Activated T-helper 2 cell treated with anti-CD3 and anti-CD28 coated beads, Interferon-gamma antibody, Interleukin-2, Interleukin-4, amounts not matched to agents 10 μg/mL and 5 μg/mL and 100 μg/mL, durations not matched to agents 14 hours and 24 hours and 36 hours (primary cell): ENCODE data around the gene NPAS3. TPM values are rescaled to one million over a fixed set of nuclear protein-coding genes. Genes with fewer than 3 reads are reported as not detected.

Experiments used
- DNase-seq: peaks from one replicate; pipeline ENCODE4 v3.0.0; 2021; ENCODE audit warnings: low spot score
- H3K27ac Mint-ChIP-seq: one replicate; pipeline ENCODE4 v1.8.0; 2021; ENCODE audit warnings: mixed read lengths
- H3K27me3 Mint-ChIP-seq: one replicate; pipeline ENCODE4 v1.8.0; 2021; ENCODE audit warnings: low read depth, mixed read lengths
- H3K36me3 Mint-ChIP-seq: one replicate; pipeline ENCODE4 v1.8.0; 2021; ENCODE audit warnings: low read depth, mixed read lengths
- H3K4me1 Mint-ChIP-seq: one replicate; pipeline ENCODE4 v1.8.0; 2021; ENCODE audit warnings: low read depth, mixed read lengths
- H3K4me3 Mint-ChIP-seq: one replicate; pipeline ENCODE4 v1.8.0; 2021; ENCODE audit warnings: low read depth, mild to moderate bottlenecking, moderate library complexity, mixed read lengths
- H3K9me3 Mint-ChIP-seq: one replicate; pipeline ENCODE4 v1.8.0; 2021; ENCODE audit warnings: mixed read lengths
- intact Hi-C: fragments of 100-400 bp; cut with micrococcal nuclease; formaldehyde crosslinking; loops from one replicate; pipeline ENCODE4 v1.15.1; 2023
- total RNA-seq: library from RNA; stranded (reverse); gene quantifications from 2 replicates; pipeline ENCODE4 v1.2.3, GENCODE V29; 2022

Gene NPAS3
- total RNA-seq, 1 donor from 2014 or later: not detected

DNA sequence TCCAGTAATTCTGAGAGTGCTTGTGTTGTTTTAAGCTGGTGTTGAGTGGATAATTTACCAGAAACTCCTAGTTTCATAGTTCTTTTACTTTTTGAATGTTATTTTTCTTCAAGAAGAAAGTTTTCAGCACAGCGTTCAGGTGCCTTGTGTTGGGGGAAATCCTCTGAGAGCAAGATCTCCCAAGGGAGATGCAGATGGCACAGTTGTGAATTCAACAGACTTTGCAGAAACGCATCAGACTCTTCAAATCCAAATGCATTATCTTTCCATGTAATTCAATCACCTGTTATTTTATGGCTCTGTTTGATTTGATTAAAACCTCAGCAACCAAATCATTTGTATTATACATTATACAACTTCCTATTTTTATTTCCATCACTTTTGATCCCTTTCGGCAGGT, 572.3 kb downstream of the NPAS3 start:
- H3K27ac Mint-ChIP-seq: no peak overlapping the region
- H3K4me1 Mint-ChIP-seq: no peaks in the 10 kb centered on the region
- H3K4me3 Mint-ChIP-seq: no peak overlapping the region
- no peaks in the 10 kb centered on the region for H3K9me3 Mint-ChIP-seq
- DNase-seq: no peak
- no peaks in the 10 kb centered on the region for H3K27me3 Mint-ChIP-seq
- intact Hi-C loops: no loop called here
- H3K36me3 Mint-ChIP-seq: no peaks in the 10 kb centered on the region

DNA sequence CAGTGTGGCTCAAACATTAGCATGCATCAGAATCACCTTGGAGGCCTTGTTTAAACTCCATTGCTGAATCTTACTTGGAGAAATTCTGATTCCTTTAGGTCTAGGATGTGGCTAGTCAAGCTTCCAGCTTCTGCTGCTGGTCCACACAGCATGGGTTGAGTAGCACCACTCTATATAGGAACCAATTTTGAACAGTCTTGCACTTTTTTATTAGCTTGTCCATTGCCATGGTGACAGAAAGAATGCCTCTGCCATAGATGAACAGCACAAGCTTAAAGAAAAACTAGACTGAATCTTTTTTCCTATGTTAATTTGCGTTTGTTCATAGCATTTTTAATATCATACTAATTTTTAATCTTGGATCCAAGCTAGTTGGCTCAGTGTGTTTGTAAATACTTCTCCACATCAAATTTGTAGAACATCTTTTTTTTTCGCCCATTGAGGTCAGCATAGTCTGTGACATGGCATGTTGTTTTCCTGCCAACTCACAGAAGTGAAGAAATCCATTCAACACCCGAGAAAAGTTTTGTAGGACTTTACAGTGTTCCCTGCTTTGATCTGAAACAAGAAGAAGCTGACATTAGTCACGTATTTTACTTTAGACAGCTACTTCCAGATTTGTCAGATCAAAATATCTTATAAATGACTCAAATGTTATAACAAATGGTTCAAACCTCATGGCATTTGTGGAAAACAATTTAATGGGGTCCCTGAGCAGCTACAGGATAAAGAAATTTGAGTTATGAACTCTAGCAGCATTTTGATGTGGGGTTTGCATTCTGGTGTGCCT, 573.4 kb downstream of the NPAS3 start:
- Mint-ChIP-seq H3K4me1 (no peaks in the 10 kb centered on the region), H3K27ac (no peak overlapping the region), H3K4me3 (no peak overlapping the region), H3K27me3 (no peaks in the 10 kb centered on the region), H3K36me3 (no peaks in the 10 kb centered on the region), H3K9me3 (no peaks in the 10 kb centered on the region)
- DNase-seq: no peak
- intact Hi-C loops: no loop called here

DNA sequence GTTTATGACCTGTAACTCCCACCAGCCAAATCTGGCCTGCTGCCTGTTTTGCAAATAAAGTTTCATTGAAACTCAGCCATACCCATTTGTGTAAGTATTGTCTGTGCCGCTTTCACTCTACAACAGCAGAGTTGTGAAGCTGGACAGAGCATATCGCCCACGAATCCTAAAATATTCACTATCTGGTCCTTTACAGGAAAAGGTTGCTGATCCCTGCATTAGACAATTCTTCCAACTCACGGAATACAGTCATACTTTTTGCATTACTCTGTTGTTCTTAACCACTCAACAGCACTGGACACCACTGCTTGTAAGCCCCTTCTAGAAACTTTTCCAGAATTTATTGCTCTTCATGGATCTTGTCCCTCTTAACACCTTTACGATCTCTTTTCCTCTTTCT, 576.8 kb downstream of the NPAS3 start:
- intact Hi-C loops: no loop called here

DNA sequence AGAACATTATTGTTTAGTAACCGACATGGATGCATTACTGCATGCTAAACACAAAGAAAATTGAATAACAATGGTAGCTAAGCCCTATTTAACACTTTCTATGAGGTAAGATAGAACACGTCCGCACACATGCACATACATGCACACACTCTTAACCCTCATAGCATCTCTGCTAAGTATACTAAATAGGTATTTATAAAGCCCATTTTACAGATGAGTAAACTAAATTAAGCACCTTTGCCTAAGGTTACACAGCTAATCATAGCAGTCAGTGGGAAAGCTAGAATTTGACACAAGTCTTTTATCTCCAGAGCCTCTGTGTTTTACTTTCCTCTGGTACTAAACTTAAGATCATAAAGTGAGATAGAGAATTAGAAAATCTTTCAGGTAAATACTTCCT, 577.2 kb downstream of the NPAS3 start:
- intact Hi-C loops: no loop called here
- Mint-ChIP-seq H3K27me3 (no peaks in the 10 kb centered on the region), H3K4me1 (no peaks in the 10 kb centered on the region), H3K9me3 (no peaks in the 10 kb centered on the region), H3K4me3 (no peak overlapping the region), H3K27ac (no peak overlapping the region), H3K36me3 (no peaks in the 10 kb centered on the region)
- no peak for DNase-seq

More for the DNA sequence above, 576.8 kb downstream of the NPAS3 start:
- no peaks in the 10 kb centered on the region for H3K27me3 Mint-ChIP-seq
- H3K4me1 Mint-ChIP-seq: no peaks in the 10 kb centered on the region
- H3K4me3 Mint-ChIP-seq: no peak overlapping the region
- H3K36me3 Mint-ChIP-seq: no peaks in the 10 kb centered on the region
- DNase-seq: no peak
- no peak overlapping the region for H3K27ac Mint-ChIP-seq
- H3K9me3 Mint-ChIP-seq: no peaks in the 10 kb centered on the region

DNA sequence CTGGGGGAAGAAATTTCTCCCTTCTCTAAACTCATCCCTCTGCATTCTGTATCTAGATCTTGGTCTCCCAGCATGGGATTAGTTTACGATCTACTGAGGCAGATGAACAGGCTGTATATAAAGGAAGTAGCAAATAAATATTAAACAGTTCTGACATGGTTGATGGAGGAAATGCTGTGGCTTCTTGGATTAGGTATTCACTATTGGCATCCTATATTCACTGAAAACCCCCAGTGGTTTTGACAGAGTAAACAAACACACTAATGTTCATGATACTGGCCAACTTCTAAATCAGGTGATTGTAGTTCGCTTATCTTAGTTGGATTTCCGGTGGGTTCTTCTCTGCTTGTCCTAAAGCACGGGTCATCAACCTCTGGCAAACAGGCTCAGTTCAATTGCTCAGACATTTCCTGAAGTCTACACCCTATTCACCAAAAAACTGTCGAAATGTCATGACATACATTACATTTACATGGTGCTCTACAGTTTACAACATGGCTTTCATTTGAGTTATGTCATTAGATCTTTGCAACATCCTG, 578.3 kb downstream of the NPAS3 start:
- H3K27me3 Mint-ChIP-seq: no peaks in the 10 kb centered on the region
- no peak for DNase-seq
- no peaks in the 10 kb centered on the region for H3K36me3 Mint-ChIP-seq
- intact Hi-C loops: no loop called here
- H3K4me3 Mint-ChIP-seq: no peak overlapping the region
- H3K27ac Mint-ChIP-seq: no peak overlapping the region
- H3K9me3 Mint-ChIP-seq: no peaks in the 10 kb centered on the region
- H3K4me1 Mint-ChIP-seq: no peaks in the 10 kb centered on the region

DNA sequence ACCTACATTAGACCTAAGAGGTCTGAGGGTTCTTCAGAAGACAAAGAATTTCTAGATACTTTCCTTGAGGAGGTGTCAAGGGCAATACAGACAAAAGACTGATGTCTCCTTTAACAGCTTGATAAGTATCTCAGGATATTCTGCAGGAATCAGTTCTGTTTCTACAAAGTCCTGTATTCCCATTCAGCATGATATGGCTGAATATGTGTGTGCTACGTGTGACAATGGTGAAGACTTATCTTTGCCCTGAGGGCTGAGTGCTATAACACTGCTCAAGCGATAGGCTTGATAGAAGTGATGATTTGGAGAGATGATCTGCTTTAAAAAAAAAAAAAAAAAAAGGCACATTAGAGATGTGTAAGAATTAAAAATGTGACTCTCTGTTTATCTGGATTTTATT, 582.5 kb downstream of the NPAS3 start:
- no peak overlapping the region for H3K4me3 Mint-ChIP-seq
- H3K27ac Mint-ChIP-seq: no peak overlapping the region
- intact Hi-C loops: no loop called here

DNA sequence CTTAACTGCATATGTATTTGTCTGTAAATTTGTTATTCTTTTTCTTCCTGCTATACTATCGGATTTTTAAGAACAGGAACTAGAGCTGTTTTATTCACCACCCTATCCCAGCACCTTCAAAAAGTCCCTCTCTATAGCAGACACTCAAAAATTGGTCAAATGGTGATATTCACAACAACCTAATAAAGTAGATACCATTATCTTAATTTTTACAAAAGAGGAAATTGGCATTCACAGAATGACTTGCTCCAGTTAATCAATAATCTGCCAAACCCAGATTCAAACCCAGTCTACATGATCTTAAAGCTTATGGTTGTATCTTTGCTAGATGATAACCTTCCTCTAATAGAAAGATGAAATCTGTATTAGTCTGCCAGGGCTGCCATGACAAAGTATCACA, 585.6 kb downstream of the NPAS3 start:
- H3K36me3 Mint-ChIP-seq: no peaks in the 10 kb centered on the region
- H3K9me3 Mint-ChIP-seq: no peaks in the 10 kb centered on the region
- no peaks in the 10 kb centered on the region for H3K27me3 Mint-ChIP-seq
- no peak overlapping the region for H3K4me3 Mint-ChIP-seq
- H3K27ac Mint-ChIP-seq: no peak overlapping the region
- no peak for DNase-seq
- H3K4me1 Mint-ChIP-seq: no peaks in the 10 kb centered on the region
- intact Hi-C loops: no loop called here

More for the DNA sequence above, 582.5 kb downstream of the NPAS3 start:
- no peak for DNase-seq
- no peaks in the 10 kb centered on the region for H3K4me1 Mint-ChIP-seq
- H3K9me3 Mint-ChIP-seq: no peaks in the 10 kb centered on the region
- H3K27me3 Mint-ChIP-seq: no peaks in the 10 kb centered on the region
- no peaks in the 10 kb centered on the region for H3K36me3 Mint-ChIP-seq

DNA sequence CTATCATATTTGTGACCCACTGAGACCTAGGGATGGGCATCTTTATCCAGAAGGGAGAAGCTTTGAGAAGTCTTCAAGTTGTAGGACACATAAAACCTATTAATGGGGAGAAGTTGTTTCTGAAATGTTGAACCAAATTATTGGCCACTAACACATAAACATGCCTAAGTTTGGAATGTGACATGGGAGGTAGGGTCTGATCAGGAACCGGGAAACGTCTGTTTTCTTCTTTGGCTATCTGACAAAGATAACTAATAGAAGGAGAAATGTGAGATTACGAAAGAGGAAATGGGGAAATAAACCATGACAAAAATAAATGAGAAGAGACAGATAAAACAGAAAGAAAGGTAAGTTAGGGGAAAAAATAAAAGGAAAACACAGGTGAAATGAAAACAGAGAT, 586.9 kb downstream of the NPAS3 start:
- H3K4me1 Mint-ChIP-seq: no peaks in the 10 kb centered on the region
- H3K9me3 Mint-ChIP-seq: no peaks in the 10 kb centered on the region
- no peaks in the 10 kb centered on the region for H3K27me3 Mint-ChIP-seq
- H3K27ac Mint-ChIP-seq: no peak overlapping the region
- no peak for DNase-seq
- no peaks in the 10 kb centered on the region for H3K36me3 Mint-ChIP-seq
- intact Hi-C loops: no loop called here
- H3K4me3 Mint-ChIP-seq: no peak overlapping the region

DNA sequence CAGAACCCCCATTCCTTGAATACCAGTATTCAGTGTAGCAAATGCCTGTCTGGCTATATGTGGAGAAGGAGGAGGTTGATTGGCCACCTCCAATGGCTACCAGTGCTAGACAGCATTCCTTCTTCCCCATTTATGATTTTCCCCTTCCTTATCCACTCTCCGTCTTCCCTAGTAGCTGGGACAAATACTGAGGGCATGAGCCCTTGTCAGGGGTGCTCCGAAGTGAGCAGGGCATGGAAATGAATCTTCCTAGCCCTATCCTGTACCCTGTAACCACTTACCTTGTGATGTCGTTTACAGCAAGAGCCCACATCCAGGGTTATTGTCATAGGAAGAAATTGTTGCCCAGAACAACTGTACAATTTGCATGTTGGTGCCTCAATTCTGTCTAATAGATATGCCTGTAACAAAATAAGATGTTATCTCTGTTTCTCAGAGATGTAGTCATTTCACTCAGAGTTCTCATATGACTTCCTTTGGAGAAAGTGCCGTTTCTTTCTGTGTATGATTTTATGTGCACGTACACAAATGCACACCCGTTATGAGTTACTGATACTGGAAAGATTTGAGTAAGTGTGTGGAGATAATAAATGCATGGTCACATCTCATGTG, 588.5 kb downstream of the NPAS3 start:
- no peaks in the 10 kb centered on the region for H3K36me3 Mint-ChIP-seq
- DNase-seq: no peak
- intact Hi-C loops: no loop called here
- H3K27me3 Mint-ChIP-seq: no peaks in the 10 kb centered on the region
- no peaks in the 10 kb centered on the region for H3K4me1 Mint-ChIP-seq
- no peak overlapping the region for H3K4me3 Mint-ChIP-seq
- no peaks in the 10 kb centered on the region for H3K9me3 Mint-ChIP-seq
- H3K27ac Mint-ChIP-seq: no peak overlapping the region

DNA sequence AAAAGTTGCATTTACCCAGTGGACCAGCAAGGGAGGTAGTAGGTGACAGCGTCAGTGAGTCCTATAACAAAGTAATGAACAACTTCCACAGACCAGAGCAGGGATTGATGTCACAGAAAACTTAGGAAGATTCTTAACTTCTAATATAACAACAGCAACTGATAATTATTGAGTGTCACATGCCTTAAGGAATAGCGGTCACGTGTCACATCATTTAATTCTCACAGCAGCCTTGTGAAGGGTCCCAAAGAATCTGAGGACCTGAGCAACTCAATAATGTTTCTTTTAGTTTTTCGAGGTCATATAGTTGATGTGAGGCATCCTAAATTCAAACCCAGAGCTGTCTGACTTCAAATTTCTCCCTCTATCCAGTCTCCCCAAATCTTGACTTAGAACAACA, 590.0 kb downstream of the NPAS3 start:
- H3K4me3 Mint-ChIP-seq: no peak overlapping the region
- no peaks in the 10 kb centered on the region for H3K9me3 Mint-ChIP-seq
- intact Hi-C loops: no loop called here
- no peaks in the 10 kb centered on the region for H3K27me3 Mint-ChIP-seq
- no peaks in the 10 kb centered on the region for H3K36me3 Mint-ChIP-seq
- no peaks in the 10 kb centered on the region for H3K4me1 Mint-ChIP-seq
- H3K27ac Mint-ChIP-seq: no peak overlapping the region
- DNase-seq: no peak

DNA sequence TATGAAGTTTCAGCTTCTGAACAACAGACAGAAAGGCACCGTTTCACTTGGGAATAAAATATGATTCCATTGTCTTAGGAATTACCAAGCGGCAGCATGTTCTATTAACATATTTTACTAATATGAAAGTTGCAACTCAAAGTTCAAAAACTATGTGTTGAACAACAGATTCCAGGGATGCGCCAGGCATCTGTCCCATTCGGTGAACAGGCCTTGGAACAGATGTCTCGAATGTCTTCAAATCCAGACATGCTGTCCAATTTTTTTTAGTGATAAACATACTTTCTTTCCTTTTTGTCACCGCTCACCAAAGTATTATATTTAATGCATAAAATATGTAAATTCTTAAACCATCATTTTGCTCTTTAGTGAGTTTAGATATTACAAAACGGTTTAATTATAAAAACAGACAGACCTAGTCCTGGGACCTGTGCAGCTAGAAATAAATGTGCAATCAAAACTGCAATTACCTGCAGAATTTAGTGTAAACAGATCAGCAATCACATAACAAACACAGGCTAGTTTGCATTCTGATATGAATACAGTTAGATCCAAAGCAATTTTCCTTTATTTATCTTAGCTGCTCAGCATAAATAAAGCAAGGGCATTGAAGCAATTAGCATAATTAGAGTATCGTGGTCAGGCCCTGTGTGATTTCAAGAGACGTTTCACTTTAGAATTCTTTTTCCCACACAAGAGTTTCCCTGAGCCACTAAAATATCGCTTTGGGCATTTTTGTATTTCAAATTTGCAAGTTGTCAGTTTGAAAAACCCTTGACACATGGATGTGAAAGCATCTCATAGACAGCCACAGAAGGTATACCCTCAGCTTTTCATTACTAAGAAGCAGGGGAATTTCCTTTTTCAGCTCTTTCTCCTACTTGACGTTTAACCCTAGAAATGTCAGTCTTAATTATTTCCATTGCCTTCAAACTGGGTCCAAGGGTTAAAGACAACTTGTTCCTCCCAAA, 591.4 kb downstream of the NPAS3 start:
- Mint-ChIP-seq H3K27ac (no peak overlapping the region), H3K4me1 (no peaks in the 10 kb centered on the region), H3K36me3 (no peaks in the 10 kb centered on the region), H3K27me3 (no peaks in the 10 kb centered on the region), H3K9me3 (no peaks in the 10 kb centered on the region), H3K4me3 (no peak overlapping the region)
- intact Hi-C loops: no loop called here
- no peak for DNase-seq

DNA sequence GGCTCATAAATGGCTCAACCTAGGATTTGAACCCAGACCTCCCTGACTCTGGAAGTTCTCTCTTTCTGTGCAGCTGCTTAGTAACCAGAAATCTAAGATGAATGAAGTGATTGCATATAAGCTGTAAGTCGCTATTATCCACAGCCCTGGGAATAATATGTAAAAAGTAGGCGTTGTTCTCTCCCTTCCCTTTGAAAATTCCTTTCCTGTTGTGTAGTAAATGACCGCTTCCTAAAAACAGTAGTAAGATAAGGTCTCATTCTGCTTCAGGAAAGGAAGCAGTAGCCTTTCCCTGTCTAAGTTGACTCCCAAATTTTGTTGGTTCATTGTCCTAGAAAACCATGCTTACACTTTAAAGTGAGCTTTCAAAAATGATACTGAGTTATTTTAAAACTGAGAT, 593.9 kb downstream of the NPAS3 start:
- DNase-seq: no peak
- Mint-ChIP-seq H3K9me3 (no peaks in the 10 kb centered on the region), H3K4me3 (no peak overlapping the region), H3K4me1 (no peaks in the 10 kb centered on the region), H3K27me3 (no peaks in the 10 kb centered on the region), H3K27ac (no peak overlapping the region), H3K36me3 (no peaks in the 10 kb centered on the region)
- intact Hi-C loops: no loop called here
